Fibroblast of the aortic adventitia (primary cell): ENCODE data around the gene C17orf114.

Experiments
- DNase-seq: peaks from one replicate; pipeline ENCODE4 v3.0.0-alpha.2; 2010; ENCODE audit warnings: low read depth
- H3K4me3 ChIP-seq: 2 replicates; pipeline ENCODE4 v1.5.1; 2011; ENCODE audit warnings: low read depth, mild to moderate bottlenecking, control low read depth, low read length, moderate library complexity
- TF ChIP-seq, protein P1 (sequence below): IDR thresholded peaks from 2 replicates; pipeline ENCODE4 v1.5.1; 2011; ENCODE audit warnings: mild to moderate bottlenecking, low read length, control low read depth, inconsistent platforms; ENCODE audit not compliant: insufficient read depth

Gene C17orf114

GRCh38 chr17:4788807-4789700 lies 13.1 kb downstream of the C17orf114 start, which contains the start of gene GLTPD2:
Gene GLTPD2 (plus strand): TSS chr17:4788964. CDS start chr17:4789012, 48 bp downstream.
- H3K4me3 ChIP-seq = peak within 1 kb of the TSS; percentile 75
- TF ChIP-seq, protein P1, sequence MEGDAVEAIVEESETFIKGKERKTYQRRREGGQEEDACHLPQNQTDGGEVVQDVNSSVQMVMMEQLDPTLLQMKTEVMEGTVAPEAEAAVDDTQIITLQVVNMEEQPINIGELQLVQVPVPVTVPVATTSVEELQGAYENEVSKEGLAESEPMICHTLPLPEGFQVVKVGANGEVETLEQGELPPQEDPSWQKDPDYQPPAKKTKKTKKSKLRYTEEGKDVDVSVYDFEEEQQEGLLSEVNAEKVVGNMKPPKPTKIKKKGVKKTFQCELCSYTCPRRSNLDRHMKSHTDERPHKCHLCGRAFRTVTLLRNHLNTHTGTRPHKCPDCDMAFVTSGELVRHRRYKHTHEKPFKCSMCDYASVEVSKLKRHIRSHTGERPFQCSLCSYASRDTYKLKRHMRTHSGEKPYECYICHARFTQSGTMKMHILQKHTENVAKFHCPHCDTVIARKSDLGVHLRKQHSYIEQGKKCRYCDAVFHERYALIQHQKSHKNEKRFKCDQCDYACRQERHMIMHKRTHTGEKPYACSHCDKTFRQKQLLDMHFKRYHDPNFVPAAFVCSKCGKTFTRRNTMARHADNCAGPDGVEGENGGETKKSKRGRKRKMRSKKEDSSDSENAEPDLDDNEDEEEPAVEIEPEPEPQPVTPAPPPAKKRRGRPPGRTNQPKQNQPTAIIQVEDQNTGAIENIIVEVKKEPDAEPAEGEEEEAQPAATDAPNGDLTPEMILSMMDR = no peak
- DNase-seq = no peak

DNA sequence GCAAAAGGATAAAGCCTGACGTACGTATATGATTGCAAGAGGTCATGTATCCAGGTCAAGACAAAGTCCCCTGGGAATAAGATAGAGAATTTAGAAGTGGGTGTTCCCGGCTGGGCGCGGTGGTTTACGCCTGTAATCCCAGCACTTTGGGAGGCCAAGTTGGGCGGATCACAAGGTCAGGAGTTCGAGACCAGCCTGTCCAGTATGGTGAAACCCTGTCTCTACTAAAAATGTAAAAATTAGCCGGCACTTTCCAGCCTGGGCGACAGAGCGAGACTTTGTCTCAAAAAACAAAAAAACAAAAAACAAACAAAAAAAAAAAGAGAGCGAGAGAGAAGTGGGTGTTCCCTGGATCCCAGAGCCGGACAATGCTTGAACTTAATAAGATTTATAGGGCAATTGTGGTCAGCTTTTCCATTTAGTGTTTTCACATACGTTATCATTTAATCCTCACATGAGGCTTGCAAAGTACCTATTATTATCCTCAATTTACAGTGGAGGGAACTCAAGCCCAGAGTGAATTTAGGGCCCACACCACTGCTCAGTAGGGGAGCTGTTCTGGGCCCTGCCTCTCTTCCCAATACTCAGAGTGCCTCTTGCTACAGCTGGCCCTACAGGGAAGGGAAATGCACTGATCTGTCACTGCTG lies 13.8 kb downstream of the C17orf114 start:
- H3K4me3 ChIP-seq = no peak overlapping the region
- TF ChIP-seq, protein P1 = no peak
- peak; percentile 58 for DNase-seq

DNA sequence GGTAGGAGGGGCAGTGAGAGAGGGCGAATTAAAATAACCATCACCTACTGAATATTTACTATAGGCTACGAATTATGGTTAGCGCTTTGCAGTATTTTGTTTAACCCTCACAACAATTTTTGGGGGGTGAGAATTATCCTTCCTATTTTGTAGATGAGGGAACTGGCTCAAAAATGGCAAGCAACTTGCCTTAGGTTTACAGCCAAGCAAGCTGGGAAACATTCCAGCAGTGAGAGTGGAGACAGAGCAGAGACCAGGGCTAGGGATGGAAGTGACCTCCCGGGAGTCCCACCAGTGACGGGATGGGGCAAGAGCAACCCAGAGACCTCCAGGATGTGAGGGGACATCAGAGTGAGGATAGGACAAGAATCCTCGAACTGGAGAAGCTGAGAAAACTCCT lies 15.6 kb downstream of the C17orf114 start:
- TF ChIP-seq, protein P1 = no peak
- peak; percentile 43 for DNase-seq
- no peak overlapping the region for H3K4me3 ChIP-seq

DNA sequence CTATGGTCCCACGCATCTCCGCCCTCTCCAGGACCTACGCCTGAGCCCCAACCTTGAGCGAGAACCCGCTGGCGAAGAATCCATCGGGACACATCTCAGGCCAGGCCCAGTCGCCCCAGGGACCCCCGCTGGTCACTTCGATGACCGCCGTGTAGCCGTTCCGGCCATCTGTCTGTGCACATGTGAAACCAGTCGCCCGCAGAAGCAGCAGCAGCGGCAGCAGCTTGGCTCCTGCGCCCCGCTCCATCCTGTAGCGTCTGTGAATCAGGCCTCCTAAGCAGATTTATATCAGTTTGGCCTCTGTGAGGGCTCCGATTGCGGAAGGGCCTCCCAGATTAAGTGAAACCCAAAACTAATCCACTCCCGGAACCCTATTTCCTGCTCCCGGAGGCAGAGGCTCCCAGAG lies 16.0 kb downstream of the C17orf114 start, which contains the start of gene VMO1:
VMO1 (minus strand) TSS at position 259 of the 406 bp plus-strand sequence; CDS start at position 247, 12 bp downstream.
- TF ChIP-seq, protein P1 = no peak
- peak within 1 kb of the TSS; percentile 10 for H3K4me3 ChIP-seq
- DNase-seq = peak; percentile 57

DNA sequence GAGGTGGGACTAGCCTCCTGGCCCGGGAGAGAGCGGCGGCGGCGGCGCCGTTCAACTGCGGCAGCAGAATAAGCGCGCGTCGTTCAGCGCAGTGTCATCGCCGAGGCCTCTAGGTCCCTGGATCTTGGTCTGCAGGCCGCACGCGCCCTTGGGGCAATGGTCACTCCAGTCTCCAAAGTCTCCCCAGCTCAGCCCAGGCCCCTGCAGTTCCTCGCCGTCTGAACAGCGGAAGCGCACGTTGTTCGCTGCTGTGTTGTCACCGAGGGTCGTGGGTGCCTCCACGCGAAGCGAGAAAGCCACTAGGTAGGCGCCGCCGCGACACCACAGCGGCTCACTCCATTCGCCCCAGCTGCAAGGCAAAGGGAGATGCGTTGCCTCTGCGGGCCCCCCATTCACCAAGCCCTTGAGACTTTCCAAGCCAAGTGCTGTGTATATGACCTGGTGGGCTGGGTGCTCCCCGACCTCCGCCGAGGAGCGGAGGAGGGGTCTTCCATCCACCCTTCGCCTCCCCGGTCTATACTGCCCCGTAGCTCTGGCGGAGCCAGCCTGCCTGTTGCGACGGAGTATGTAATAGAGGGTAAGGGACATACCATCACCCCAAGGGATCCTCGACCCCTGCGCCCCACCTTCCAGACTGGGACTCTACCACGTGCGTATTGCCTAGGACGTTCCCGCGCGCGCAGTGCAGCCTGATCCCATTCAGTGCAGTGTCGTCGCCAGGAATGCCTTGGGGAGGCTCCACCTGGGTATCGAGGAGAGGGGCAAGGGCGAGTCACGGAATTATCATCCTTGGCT lies 16.6 kb downstream of the C17orf114 start:
- TF ChIP-seq, protein P1 = no peak
- peak overlapping the region; percentile 10 for H3K4me3 ChIP-seq
- DNase-seq = no peak

DNA sequence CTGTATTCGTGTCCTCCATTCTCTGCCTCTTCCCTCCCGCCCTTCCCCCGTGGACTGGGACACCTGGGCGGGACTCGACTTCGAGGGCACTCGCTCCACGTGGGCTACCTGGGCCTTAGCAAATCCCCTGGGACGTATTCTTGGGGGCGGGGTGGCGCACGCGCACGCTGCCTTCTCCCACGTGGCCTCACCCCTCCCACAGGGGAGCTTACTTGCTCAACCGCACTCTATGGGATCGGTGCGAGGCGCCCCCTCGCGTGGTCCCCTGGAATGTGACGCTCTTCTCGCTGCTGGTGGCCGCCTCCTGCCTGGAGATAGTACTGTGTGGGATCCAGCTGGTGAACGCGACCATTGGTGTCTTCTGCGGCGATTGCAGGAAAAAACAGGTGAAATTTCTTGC lies 19.5 kb downstream of the C17orf114 start:
- H3K4me3 ChIP-seq = no peak overlapping the region
- DNase-seq = no peak
- TF ChIP-seq, protein P1 = no peak
